HG02759 (cell line): ENCODE data around the gene C2CD2.

Experiments used
- ATAC-seq: cut with Tn5 transposase; IDR thresholded peaks from one replicate; pipeline ENCODE4 v1.9.1; 2021; ENCODE audit warnings: mild to moderate bottlenecking, moderate library complexity; ENCODE audit not compliant: unreplicated experiment

Gene C2CD2

GRCh38 chr21:41850085-41850484 is 103.7 kb downstream of the C2CD2 start:
- ATAC-seq: no peak

- ATAC-seq: no peak
Observed at GRCh38 chr21:41848958-41849580, 104.7 kb downstream of the C2CD2 start.

- no peak for ATAC-seq
Observed at GRCh38 chr21:41848533-41848932, 105.3 kb downstream of the C2CD2 start.

DNA sequence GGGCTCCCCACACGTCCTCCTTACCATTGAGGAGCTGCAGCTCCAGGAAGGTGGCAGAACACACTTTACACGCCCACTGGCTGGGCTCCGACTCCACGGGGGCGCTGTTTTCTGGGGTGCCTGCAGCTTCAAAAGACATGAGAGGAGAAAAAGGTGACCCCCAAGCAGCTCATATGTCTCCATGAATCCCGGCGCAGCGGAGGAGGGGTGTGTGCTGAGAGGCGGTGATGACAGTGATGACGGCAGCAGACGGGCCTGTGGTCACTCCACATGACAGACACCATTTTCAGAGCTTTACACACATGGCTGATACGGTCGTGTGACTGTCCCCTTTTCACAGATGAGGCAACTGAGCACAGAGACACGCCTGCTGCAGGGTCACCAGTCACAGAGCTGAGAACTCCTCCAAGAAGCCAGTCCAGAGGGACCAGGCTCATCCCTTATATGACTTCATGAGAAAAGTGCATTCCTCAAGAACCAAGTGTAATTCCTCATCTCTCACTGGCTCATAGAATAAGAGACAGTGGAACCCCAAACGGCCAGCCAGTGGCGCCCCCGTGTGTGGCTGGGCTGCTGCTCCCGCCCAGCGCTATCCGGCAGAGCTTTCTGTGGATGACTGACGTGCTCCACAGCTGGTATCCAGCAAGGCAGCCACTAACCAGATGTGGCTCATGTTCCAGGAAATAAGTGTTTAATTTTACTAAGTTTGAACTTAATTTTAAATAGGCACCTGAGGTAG is 106.6 kb downstream of the C2CD2 start:
- no peak for ATAC-seq

GRCh38 chr21:41846536-41846935 is 107.3 kb downstream of the C2CD2 start:
- ATAC-seq: no peak

DNA sequence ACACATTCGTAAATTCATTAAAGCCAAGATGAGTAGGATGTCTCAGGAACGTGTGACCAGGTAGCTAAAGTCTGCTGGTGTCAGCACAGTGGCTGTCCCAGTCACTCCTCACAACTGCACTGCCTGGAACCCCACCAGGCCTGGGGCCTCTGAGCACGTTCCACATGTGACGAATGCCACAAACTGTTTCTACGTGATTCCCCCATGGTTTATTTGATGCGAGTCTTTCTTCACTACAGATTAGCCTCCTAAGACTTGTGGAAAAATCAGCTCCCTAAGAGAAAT is 107.8 kb downstream of the C2CD2 start:
- no peak for ATAC-seq

GRCh38 chr21:41845310-41846032 is 108.3 kb downstream of the C2CD2 start:
- no peak for ATAC-seq

DNA sequence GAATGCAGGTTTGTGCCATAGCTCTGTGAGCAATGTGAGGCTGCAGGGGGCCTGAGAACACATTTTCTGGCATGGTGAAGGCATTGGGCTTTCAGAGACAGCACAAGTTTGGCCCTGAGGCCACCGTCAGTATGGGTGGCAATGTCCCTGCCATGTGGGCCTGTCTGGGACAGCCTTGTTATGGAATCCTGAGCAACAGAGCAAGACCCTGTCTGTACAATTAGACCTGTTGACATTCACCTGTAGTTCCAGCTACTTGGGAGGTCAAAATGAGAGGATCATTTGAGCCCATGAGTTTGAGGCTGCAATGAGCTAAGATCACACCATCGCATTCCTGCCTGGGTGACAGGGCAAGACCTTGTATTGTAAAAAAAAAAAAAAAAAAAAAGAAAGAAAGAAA is 110.2 kb downstream of the C2CD2 start:
- ATAC-seq: no peak

GRCh38 chr21:41840880-41841279 is 112.9 kb downstream of the C2CD2 start:
- no peak for ATAC-seq

DNA sequence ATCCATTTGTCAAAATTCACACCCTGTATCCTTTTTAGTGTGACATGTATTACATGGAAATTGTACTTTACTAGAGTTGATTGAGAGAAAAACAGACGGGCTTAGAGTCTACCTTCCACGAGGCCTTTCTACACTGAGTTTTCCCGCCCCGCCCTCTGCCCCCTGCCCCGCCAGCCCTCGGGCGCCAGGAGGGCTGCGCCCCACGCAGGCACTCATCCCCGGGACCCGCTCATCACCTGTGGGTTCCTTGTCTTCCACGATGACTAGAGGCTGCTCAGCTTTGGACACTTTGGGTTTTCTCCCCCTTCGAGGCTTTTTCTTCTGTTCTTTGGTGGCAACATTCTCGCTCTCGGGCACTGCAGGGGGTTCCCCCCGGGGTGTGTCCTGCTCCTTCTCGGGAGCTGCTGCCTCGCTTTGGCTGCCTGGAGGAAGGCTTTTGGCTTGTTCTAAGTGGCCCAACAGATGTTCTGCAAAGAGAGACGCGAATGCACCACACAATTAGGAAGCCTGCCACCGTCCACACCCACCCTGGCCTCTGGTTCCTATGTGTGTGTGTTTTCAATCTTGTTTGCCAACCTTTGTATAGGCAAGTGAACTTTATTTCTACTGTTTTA is 114.3 kb downstream of the C2CD2 start:
- ATAC-seq: no peak

- ATAC-seq: no peak
Observed at GRCh38 chr21:41837756-41838297, 116.0 kb downstream of the C2CD2 start.

GRCh38 chr21:41836166-41837015 is 117.4 kb downstream of the C2CD2 start:
- ATAC-seq: no peak

- no peak for ATAC-seq
Observed at GRCh38 chr21:41835711-41836154, 118.1 kb downstream of the C2CD2 start.
